Right ventricle myocardium inferior (tissue), 1 donor: ENCODE data around the gene ASAP3. TPM values are rescaled to one million over a fixed set of nuclear protein-coding genes. Genes with fewer than 3 reads are reported as not detected.

Experiments
- ATAC-seq: fragments of 200-7000 bp; cut with Tn5 transposase; one replicate; pipeline ENCODE4 v1.9.1; 2020; ENCODE audit warnings: mild to moderate bottlenecking, moderate library complexity
- DNase-seq: peaks from one replicate; pipeline ENCODE4 v3.0.0; 2021; ENCODE audit errors: missing footprints
- intact Hi-C: fragments of 100-400 bp; cut with DNase I; formaldehyde crosslinking; loops from one replicate; pipeline ENCODE4 v1.11.0; 2022
- total RNA-seq: library from RNA; stranded (reverse); fragmentation: NEBNext Ultra II Directional; extraction: Animal tissue kit (Norgen Biotek cat#: 25700); gene quantifications from one replicate; pipeline ENCODE4 v1.2.1, GENCODE V29; 2021
- donor health status: DM: no; HTN: yes; CAD: no; lungs with severe emphysema.

Gene ASAP3
- total RNA-seq, 1 donor from 2014 or later = 44.3 TPM

DNA sequence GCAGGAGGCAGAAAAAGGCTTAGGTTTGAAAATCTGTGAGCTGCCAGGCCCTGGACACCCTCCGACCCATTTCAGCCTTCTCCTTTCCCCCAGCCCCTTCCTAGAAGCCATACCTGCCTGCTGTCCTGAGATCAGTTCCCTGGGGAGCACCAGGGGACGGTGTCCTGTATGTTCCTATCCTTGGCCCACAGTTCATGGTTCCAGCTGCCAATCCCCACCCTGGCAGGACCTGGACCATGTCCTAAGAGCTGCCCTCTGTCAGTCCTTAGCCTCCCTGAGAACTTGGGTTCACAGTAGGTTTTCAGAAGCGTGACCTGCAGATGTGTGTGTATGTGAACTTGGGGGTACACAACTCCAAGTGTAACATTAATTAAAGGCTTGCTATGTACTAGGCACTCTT, 63.2 kb downstream of the ASAP3 start:
- DNase-seq = no peak
- ATAC-seq = no peak
- intact Hi-C loops = loop anchor here (5.0 kb wide), 2 partner anchors 62 to 73 kb away; partner anchors contain the start of gene ASAP3

GRCh38 chr1:23419180-23419579, 64.8 kb downstream of the ASAP3 start:
- DNase-seq (no peak), ATAC-seq (no peak)
- intact Hi-C loops = no loop called here

- ATAC-seq = peak; percentile 27
- intact Hi-C loops = no loop called here
- DNase-seq = peak; percentile 78
Measured at GRCh38 chr1:23417570-23417969, 66.4 kb downstream of the ASAP3 start.

DNA sequence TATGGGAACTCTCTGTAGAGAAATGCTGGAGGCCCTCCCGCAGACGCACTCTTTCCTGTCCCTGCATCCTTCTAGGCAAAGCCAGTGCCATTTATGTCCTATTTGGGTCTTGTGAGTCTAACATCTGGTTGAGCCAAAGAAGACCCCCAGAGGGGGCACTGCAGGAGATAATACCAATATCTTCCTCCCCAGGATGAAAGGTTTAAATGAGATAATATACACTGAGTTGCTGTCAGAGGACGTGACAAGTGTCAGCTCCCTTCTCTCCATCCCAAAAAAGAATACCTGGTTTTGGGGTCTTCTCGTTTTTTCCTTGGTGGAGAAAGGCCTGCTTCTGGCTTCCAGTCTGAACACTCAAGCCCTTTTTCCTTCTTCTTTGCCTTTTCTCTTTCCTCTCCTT, 67.0 kb downstream of the ASAP3 start:
- ATAC-seq (no peak), DNase-seq (no peak)
- intact Hi-C loops = no loop called here

DNA sequence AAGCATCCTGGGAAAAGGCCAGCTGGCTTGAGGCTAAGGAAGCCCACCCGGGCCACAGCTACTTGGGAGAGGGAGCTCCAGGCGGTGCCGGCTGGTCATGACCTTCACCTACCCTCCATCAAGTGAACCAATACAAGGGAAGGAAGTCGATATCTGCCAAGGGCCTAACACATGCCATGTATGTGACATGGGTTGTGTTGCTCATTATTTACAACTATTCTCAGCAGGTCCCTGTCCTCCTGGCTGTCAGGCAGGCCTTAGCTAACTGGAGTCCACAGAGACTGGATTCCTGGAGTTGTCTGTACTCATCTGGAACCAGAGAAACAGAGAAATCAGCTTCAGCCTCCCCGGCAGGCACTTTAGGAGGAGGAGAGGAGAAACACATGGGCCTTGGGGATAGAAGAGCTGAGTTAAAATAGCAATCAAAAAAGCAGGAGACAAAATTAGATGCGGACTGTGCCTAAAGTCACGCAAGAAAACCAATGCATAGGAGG, 75.1 kb downstream of the ASAP3 start:
- intact Hi-C loops = no loop called here
- DNase-seq (no peak), ATAC-seq (no peak)

DNA sequence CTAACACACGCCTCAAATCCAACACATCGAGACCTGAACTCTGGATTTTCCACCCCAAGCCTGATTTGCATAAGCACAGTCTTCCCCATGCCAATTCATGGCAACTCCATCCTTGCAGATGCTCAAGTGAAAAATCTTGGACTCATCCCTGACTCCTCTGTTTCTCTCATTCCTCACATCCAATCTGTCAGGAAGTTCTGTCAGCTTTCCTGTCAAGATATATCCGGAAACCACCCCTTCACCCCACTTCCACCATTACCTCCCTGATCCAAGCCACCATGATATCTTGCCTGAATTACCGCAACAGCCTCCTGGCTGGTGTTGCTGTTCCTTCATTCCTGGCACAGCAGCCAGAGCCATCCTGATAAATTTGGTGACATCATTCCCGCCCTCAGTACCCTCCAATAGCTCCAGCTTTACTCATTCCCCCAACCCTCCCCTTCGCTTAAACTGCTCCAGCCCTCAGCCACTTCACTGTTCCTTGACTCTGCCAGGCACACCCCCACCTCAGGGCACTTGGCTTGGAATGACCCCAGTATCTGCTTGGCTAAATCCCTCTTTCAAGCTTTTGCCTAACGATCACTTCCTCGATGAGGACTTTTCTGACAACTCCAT, 76.9 kb downstream of the ASAP3 start:
- DNase-seq = no peak
- ATAC-seq = peak; percentile 75
- intact Hi-C loops = no loop called here

- intact Hi-C loops = loop anchor here (2.0 kb wide), 1 partner anchor 17 kb away; no protein-coding TSS in a partner anchor
- DNase-seq (no peak), ATAC-seq (no peak)
Measured at GRCh38 chr1:23405946-23406345, 78.0 kb downstream of the ASAP3 start.

GRCh38 chr1:23403735-23404486, 80.1 kb downstream of the ASAP3 start:
- DNase-seq (peak; percentile 89), ATAC-seq (peak; percentile 84)
- intact Hi-C loops = loop anchor here (1.0 to 2.0 kb wide), 3 partner anchors 19 to 60 kb away; partner anchors contain the start of genes HNRNPR and ZNF436

- ATAC-seq = no peak
Measured at GRCh38 chr1:23403355-23403734, 80.6 kb downstream of the ASAP3 start.

DNA sequence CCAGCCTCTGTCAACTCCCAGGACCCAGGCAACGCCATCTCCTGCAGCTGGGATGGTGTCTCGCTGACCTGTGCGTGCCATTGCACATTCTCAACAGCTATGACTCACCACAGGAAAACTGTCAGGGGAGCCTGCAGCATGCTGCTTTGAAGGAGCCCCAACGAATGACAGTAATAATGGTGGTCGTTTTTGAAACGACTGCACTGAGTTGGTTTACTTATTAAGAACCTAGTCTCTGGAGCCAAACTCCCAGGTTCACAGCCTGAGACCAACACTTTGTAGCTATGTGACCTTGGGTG, 81.0 kb downstream of the ASAP3 start:
- ATAC-seq (no peak), DNase-seq (no peak)
- intact Hi-C loops = loop anchor here (1.0 to 2.0 kb wide), 2 partner anchors 34 to 59 kb away; partner anchors contain the start of genes HNRNPR and ZNF436

More at GRCh38 chr1:23403355-23403734, 80.6 kb downstream of the ASAP3 start:
- DNase-seq = no peak
- intact Hi-C loops = loop anchor here (1.0 to 2.0 kb wide), 2 partner anchors 35 to 59 kb away; partner anchors contain the start of genes HNRNPR and ZNF436

DNA sequence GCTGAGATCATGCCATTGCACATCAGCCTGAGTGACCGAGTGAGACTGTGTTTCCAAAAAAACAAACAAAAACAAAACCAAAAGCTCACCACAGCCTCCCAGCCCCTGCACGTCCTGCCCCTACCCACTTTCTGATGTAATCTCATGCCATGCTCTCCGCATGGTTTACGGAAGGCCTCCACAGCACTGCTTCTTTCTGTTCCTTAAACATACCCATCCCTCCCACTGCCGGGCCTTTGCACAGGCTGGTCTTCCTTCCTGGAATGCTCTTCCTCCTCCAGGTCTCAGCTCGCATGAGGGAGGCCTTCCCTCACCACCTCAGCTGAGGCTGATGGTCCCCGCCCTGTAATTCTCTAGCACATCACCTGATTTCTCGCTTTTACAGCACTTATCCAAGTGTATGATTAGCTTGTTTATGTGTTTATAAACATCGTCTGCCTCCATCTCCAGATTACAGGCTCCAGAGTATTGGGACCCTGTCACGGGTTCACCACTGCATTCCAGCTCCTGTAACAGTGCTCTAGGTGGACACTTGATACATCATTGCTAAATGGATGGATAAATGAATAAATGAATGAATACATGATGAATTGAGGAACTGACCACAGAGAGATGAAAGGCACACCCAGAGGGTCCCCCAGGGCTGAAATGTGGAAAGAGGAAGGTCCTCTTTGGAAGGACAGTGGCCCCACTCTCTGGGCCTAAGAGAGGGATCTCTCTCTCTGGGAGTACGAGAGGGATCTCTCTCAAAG, 81.5 kb downstream of the ASAP3 start:
- ATAC-seq (no peak), DNase-seq (no peak)
- intact Hi-C loops = loop anchor here (1.0 to 2.0 kb wide), 2 partner anchors 34 to 58 kb away; partner anchors contain the start of genes HNRNPR and ZNF436

DNA sequence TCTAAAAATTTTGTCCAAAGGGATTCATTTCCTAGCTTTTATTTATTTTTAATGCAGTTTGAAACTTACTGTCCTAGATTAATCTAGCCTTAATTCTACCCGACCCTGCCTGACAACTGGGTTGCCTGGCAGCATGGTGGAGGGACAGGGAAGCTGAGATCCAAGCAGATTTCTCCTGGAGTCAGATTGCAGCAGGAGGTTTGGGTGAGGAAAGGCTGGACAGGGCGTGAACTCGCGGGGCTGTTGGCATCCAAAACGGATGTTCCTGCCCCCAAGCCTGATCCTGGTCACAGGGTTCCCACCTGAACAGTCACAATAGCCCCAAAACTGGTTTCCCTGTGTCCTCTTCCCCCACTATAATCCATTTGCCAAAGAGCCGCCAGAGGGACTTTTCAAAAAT, 82.7 kb downstream of the ASAP3 start:
- ATAC-seq (no peak), DNase-seq (no peak)
- intact Hi-C loops = no loop called here

DNA sequence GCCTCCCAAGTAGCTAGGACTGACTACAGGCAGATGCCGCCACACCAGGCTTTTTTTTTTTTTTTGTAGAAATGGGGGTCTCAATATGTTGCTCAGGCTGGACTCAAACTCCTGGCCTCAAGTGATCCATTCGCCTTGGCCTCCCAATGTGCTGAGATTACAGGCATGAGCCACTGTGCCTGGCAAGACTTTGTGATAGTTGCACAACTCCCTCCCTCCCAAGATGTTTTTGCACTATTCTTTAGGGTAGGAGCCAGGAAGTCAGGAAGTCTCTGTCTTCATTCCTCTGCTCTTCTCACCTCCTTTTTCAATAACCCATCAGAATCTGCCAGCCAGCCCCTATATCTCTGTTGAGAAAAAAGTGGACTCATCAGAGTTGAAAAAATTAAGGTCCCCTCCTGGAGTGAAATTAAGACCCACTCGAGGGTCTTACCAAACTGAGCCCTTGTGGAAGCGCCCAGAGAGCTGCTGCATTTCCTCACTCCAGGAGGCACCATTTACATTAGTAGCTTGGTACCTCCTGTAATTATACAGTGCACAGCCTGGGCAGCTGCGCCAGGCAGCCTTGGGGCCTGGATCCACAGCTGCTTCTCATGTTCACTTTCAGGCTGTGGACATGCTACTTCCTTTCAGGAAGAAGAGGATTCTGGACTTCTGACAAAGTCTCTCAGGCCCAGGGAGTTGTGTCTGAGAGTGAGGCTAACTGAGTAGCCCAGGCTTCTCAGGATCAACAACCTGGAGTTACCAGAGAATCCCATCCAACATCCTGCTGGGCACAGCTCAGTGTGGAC, 83.5 kb downstream of the ASAP3 start:
- DNase-seq (no peak), ATAC-seq (peak; percentile 50)
- intact Hi-C loops = no loop called here

DNA sequence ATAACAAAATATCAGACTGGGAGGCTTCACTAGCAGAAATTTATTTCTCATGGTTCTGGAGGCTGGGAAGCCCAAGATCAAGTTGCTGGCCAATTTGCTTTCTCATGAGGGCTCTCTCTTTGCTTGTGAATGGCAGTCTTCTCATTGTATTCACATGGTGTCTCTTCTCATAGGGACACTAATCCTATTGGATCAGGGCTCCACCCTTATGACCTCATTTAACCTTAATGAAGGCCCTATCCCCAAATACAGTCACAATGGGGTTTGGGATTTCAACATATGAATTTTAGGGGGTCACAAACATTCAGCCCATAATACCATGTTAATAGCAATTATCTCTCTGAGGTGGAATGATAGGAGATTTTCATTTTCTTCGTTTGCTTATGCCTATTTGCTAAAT, 84.8 kb downstream of the ASAP3 start:
- ATAC-seq = no peak
- no peak for DNase-seq
- intact Hi-C loops = no loop called here

- DNase-seq (no peak), ATAC-seq (no peak)
- intact Hi-C loops = no loop called here
Measured at GRCh38 chr1:23397908-23398307, 86.1 kb downstream of the ASAP3 start.

DNA sequence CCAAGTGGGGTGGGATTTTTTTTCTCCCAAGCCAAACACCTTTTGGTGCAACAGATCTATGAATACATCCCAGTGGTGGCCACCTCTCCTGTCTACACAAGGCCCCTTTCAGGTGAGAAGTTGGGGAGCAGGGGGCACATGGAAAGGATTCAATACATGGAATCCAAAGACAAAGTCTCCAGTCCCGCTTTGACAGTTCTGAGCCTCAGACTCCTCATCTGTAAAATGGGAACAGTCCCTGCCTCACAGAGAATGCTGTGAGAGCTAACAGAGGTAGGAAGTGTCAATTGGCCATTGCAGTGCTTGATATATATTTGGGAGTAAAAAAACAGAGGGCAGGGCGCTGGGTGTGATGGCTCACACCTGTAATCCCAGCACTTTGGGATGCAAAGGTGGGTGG, 87.6 kb downstream of the ASAP3 start:
- no peak for ATAC-seq
- intact Hi-C loops = no loop called here

DNA sequence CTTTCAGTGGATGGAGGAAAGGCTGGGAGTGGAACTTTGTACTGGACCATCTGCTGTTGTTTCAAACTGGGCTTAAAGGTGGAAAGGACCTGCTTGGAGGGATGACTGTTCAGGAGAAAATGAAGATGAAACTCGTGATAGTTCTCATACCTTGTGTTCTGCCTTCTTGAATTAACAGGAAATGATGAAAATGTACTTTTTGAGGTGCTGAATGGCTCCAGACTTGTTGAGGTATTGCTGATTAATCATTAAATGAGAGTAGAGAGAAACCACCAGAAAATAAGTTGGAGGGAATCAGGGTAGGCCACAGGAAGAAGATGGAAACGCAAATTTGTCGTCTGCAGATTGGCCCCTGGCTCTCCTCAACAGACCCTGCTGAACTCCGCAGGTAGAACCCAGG, 88.1 kb downstream of the ASAP3 start:
- ATAC-seq = no peak
- intact Hi-C loops = loop anchor here (2.0 kb wide), 1 partner anchor 25 kb away; no protein-coding TSS in a partner anchor
- DNase-seq = no peak

More for the DNA sequence above, 87.6 kb downstream of the ASAP3 start:
- no peak for DNase-seq

GRCh38 chr1:23395154-23395724, 88.7 kb downstream of the ASAP3 start:
- DNase-seq (no peak), ATAC-seq (peak; percentile 27)
- intact Hi-C loops = loop anchor here (2.0 kb wide), 1 partner anchor 24 kb away; no protein-coding TSS in a partner anchor
